GM23338 (cell line): ENCODE measurements around the gene RAB44. TPM values are rescaled to one million over a fixed set of nuclear protein-coding genes. Genes with fewer than 3 reads are reported as not detected.
A peak's percentile ranks its signal among the peaks of the same experiment; 100 is the strongest.

Experiments
- ATAC-seq: fragments of 200-7000 bp; cut with Tn5 transposase; 3 replicates; pipeline ENCODE4 v1.9.1; 2020
- DNase-seq: peaks from one replicate; pipeline ENCODE4 v3.0.0-alpha.2; 2015; ENCODE audit warnings: low spot score
- H2AFZ ChIP-seq: fragments of 200-600 bp; sonication (generic); 2 replicates; pipeline ENCODE4 v1.8.0; 2016; ENCODE audit warnings: antibody characterized with exemption, mild to moderate bottlenecking, moderate library complexity
- H3F3A ChIP-seq: fragments of 200-600 bp; sonication (generic); replicated peaks from 2 replicates; pipeline ENCODE4 v1.8.0; 2017; ENCODE audit warnings: antibody characterized with exemption, mixed run types, low read depth
- H3K27ac ChIP-seq: fragments of 200-600 bp; sonication (generic); 2 replicates; pipeline ENCODE4 v1.6.1; 2016; ENCODE audit warnings: low read depth
- H3K27me3 ChIP-seq: fragments of 200-600 bp; sonication (generic); 2 replicates; pipeline ENCODE4 v1.8.0; 2016; ENCODE audit warnings: mild to moderate bottlenecking, mixed run types, moderate library complexity; ENCODE audit not compliant: insufficient read depth
- H3K36me3 ChIP-seq: fragments of 200-600 bp; sonication (generic); 2 replicates; pipeline ENCODE4 v1.8.0; 2016; ENCODE audit warnings: mild to moderate bottlenecking; ENCODE audit not compliant: insufficient read depth
- H3K4me1 ChIP-seq: fragments of 200-600 bp; sonication (generic); 2 replicates; pipeline ENCODE4 v1.8.0; 2016; ENCODE audit warnings: mild to moderate bottlenecking, moderate library complexity; ENCODE audit not compliant: insufficient read depth
- H3K4me2 ChIP-seq: fragments of 200-600 bp; sonication (generic); 2 replicates; pipeline ENCODE4 v1.7.1; 2017; ENCODE audit warnings: mixed run types
- H3K4me3 ChIP-seq: fragments of 200-600 bp; sonication (generic); 2 replicates; pipeline ENCODE4 v1.6.1; 2016; ENCODE audit warnings: mixed run types
- H3K79me2 ChIP-seq: fragments of 200-600 bp; sonication (generic); replicated peaks from 2 replicates; pipeline ENCODE4 v1.8.0; 2017; ENCODE audit warnings: mild to moderate bottlenecking; ENCODE audit not compliant: insufficient read depth
- H3K9me2 ChIP-seq: fragments of 200-600 bp; sonication (generic); 2 replicates; pipeline ENCODE4 v1.8.0; 2017; ENCODE audit not compliant: insufficient read depth
- H4K20me1 ChIP-seq: fragments of 200-600 bp; sonication (generic); replicated peaks from 2 replicates; pipeline ENCODE4 v1.8.0; 2017; ENCODE audit warnings: mild to moderate bottlenecking; ENCODE audit not compliant: insufficient read depth
- H3K27ac Mint-ChIP-seq: 2 replicates; pipeline ENCODE4 v1.8.0; 2020; ENCODE audit warnings: inconsistent platforms, mild to moderate bottlenecking, moderate library complexity, mixed read lengths
- H3K27me3 Mint-ChIP-seq: 3 replicates; pipeline ENCODE4 v1.8.0; 2022; ENCODE audit warnings: low read depth, mild to moderate bottlenecking, moderate library complexity, mixed read lengths, inconsistent platforms; ENCODE audit not compliant: insufficient read depth, poor library complexity
- H3K36me3 Mint-ChIP-seq: 3 replicates; pipeline ENCODE4 v1.8.0; 2021; ENCODE audit warnings: low read depth, mild to moderate bottlenecking, inconsistent platforms, moderate library complexity, mixed read lengths
- H3K4me1 Mint-ChIP-seq: 3 replicates; pipeline ENCODE4 v1.8.0; 2020; ENCODE audit warnings: mild to moderate bottlenecking, inconsistent platforms, mixed read lengths
- H3K4me3 Mint-ChIP-seq: 3 replicates; pipeline ENCODE4 v1.8.0; 2021; ENCODE audit warnings: moderate library complexity, mild to moderate bottlenecking, inconsistent platforms, mixed read lengths
- H3K9me3 Mint-ChIP-seq: 3 replicates; pipeline ENCODE4 v1.8.0; 2020; ENCODE audit warnings: moderate library complexity, mild to moderate bottlenecking, inconsistent platforms, mixed read lengths
- CTCF ChIP-seq, 2 experiments: fragments of 200-600 bp in 1 of 2; sonication (generic) in 1 of 2; conservative IDR thresholded peaks; 2 replicates each; pipeline versions ENCODE4 v1.5.1 to v1.6.1; 2016 to 2017; ENCODE audit warnings: antibody characterized with exemption in 2 of 2, low read depth in 2 of 2, mild to moderate bottlenecking in 2 of 2, moderate library complexity in 1 of 2
- EZH2 ChIP-seq: fragments of 200-600 bp; sonication (generic); IDR thresholded peaks from one replicate; pipeline ENCODE4 v1.8.0; 2017; ENCODE audit warnings: antibody characterized with exemption, mild to moderate bottlenecking, low read depth; ENCODE audit not compliant: unreplicated experiment
- JUNB ChIP-seq: IDR thresholded peaks from one replicate; pipeline ENCODE4 v1.6.1; 2016; ENCODE audit warnings: antibody characterized with exemption; ENCODE audit not compliant: unreplicated experiment
- POLR2AphosphoS5 ChIP-seq: IDR thresholded peaks from 2 replicates; pipeline ENCODE4 v1.6.1; 2016; ENCODE audit warnings: antibody characterized with exemption, low read depth
- ZNF114 ChIP-seq: fragments of 250-450 bp; sonication (Bioruptor Pico); IDR thresholded peaks from 2 replicates; pipeline ENCODE4 v1.5.0; 2020; ENCODE audit warnings: mild to moderate bottlenecking, moderate library complexity
- ZNF331 ChIP-seq: fragments of 250-450 bp; sonication (Bioruptor Pico); IDR thresholded peaks from 2 replicates; pipeline ENCODE4 v1.5.0; 2020; ENCODE audit warnings: low read depth, mild to moderate bottlenecking, moderate library complexity
- ZNF462 ChIP-seq: fragments of 250-450 bp; sonication (Bioruptor Pico); IDR thresholded peaks from 2 replicates; pipeline ENCODE4 v1.5.0; 2020; ENCODE audit warnings: mild to moderate bottlenecking, moderate library complexity
- polyA plus RNA-seq: library from polyadenylated mRNA; unstranded; fragments of >200 nt; fragmentation: Nextera tagmentation; extraction: Ambion mirVana; gene quantifications from 2 replicates; pipeline ENCODE4 v1.2.1, GENCODE V29; 2016
- total RNA-seq: library from RNA; depleted of rRNA; stranded (reverse); fragments of >200 nt; shearing (Covaris generic); gene quantifications from 2 replicates; pipeline ENCODE4 v1.2.3, GENCODE V29; 2014

The RAB44 gene
- total and polyA plus RNA-seq, 2 experiments from 2014 or later, result not detected

GRCh38 chr6:36660771-36661471 is 36.7 kb upstream of the RAB44 start:
- peak overlapping the region; percentile 94 for H2AFZ ChIP-seq
- ATAC-seq, result peak; percentile 91
- H3K79me2 ChIP-seq, result no peaks in the 10 kb centered on the region
- H3K4me3 ChIP-seq, result peak overlapping the region; percentile 52
- no peaks in the 10 kb centered on the region for H4K20me1 ChIP-seq
- H3F3A ChIP-seq, result peaks cover 8% of the 10 kb centered on the region; the same call in 1 of the 2 replicates
- TF ChIP-seq POLR2AphosphoS5 (peak; percentile 65), CTCF (conservative IDR thresholded peaks at IDR 0.05; ENCODE audit: low read depth in 2 of 2) (no peak), EZH2 (no peak), JUNB (no peak)
- no peak overlapping the region; the same call in 2 of the 3 replicates for H3K4me3 Mint-ChIP-seq
- H3K27me3 ChIP-seq, result peaks cover 6% of the 10 kb centered on the region; the same call in 1 of the 2 replicates
- no peak overlapping the region for H3K27ac ChIP-seq
- H3K27ac Mint-ChIP-seq, result no peak overlapping the region
- H3K9me2 ChIP-seq, result no peaks in the 10 kb centered on the region
- peaks cover 4% of the 10 kb centered on the region; the same call in 1 of the 2 replicates for H3K4me1 ChIP-seq
- H3K4me2 ChIP-seq, result peak overlapping the region; percentile 79
- no peaks in the 10 kb centered on the region for H3K36me3 Mint-ChIP-seq
- peak; percentile 89 for DNase-seq
- H3K9me3 Mint-ChIP-seq, result no peaks in the 10 kb centered on the region
- no peaks in the 10 kb centered on the region for H3K27me3 Mint-ChIP-seq
- no peaks in the 10 kb centered on the region for H3K36me3 ChIP-seq
- H3K4me1 Mint-ChIP-seq, result peaks cover 12% of the 10 kb centered on the region

GRCh38 chr6:36662380-36662779 is 35.2 kb upstream of the RAB44 start:
- Histone ChIP-seq H3K27ac (no peak overlapping the region), H3K9me2 (no peaks in the 10 kb centered on the region), H2AFZ (peak overlapping the region; percentile 63; the same call in 1 of the 2 replicates), H4K20me1 (no peaks in the 10 kb centered on the region), H3K4me3 (no peak overlapping the region), H3K79me2 (no peaks in the 10 kb centered on the region), H3K4me2 (no peak overlapping the region), H3K36me3 (no peaks in the 10 kb centered on the region), H3K4me1 (peaks cover 17% of the 10 kb centered on the region), H3K27me3 (peaks cover 6% of the 10 kb centered on the region; the same call in 1 of the 2 replicates), H3F3A (peaks cover 8% of the 10 kb centered on the region; the same call in 1 of the 2 replicates)
- peaks cover 4% of the 10 kb centered on the region for H3K27me3 Mint-ChIP-seq
- no peak overlapping the region for H3K4me3 Mint-ChIP-seq
- peaks cover 24% of the 10 kb centered on the region for H3K4me1 Mint-ChIP-seq
- DNase-seq (no peak), ATAC-seq (no peak)
- H3K27ac Mint-ChIP-seq, result no peak overlapping the region
- no peaks in the 10 kb centered on the region for H3K9me3 Mint-ChIP-seq
- no peak for TF ChIP-seq ZNF114 (CRISPR knock-in tag)
- no peak for TF ChIP-seq ZNF331
- no peak for TF ChIP-seq ZNF462
- H3K36me3 Mint-ChIP-seq, result no peaks in the 10 kb centered on the region
